ENCODE data around the gene NR3C2.

NR3C2 gene

DNA sequence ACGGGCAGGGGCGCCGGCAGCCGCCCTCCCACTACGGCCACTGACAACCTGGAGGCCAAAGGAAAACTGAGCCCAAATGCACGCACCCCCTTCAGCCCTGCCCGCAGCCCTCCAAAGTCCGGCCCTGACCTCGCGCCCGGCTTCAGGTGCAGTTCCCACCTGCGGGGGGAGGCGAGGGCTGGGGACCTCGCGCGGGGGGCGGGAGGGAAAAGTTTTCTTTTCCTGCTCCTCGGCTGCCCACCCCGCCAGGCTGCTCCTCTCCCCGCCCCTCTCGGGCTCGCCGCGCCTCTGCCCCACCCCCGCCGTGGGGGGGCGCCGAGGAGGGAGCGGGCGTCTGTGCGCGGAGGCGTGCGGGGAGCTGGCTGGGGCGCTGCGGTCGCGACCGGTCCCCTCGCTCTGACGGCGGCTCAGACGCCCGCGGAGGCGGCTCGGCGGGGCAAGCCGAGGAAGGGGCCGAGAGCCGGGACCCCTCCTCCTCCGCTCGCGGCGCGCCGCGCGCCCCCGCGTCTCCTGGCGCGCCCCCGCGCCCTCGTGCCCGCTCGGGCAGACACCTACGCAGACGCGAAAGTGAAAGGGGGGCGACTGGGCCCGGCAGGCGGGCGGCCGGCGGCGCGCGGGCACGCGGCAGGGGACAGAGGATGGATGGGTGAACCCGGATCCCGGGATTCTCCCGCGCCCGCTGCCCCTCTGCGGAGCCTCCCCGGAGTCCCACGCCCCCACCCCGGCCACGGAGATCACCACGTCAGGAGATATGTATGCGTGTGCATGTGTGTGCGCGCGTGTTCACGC, 3.1 kb upstream of the NR3C2 start:
- H3K9ac ChIP-seq (ENCODE audit: low read depth, low read length): peak overlapping the region; percentile 48
- peaks cover 19% of the 10 kb centered on the region for H3K4me1 ChIP-seq (ENCODE audit: control insufficient read depth, insufficient read depth, low read length)
- no peaks in the 10 kb centered on the region for H3K9me3 ChIP-seq (replicated peaks; ENCODE audit: low read length)
- peak overlapping the region; percentile 89 for H3K4me3 ChIP-seq (ENCODE audit: low read length)
- H3K27me3 ChIP-seq (ENCODE audit: control insufficient read depth, insufficient read depth, low read length): peaks cover 29% of the 10 kb centered on the region
- no peaks in the 10 kb centered on the region for H3K36me3 ChIP-seq (ENCODE audit: insufficient read depth, low read length)
- peak overlapping the region; percentile 96 for H3K4me2 ChIP-seq (ENCODE audit: low read length)

DNA sequence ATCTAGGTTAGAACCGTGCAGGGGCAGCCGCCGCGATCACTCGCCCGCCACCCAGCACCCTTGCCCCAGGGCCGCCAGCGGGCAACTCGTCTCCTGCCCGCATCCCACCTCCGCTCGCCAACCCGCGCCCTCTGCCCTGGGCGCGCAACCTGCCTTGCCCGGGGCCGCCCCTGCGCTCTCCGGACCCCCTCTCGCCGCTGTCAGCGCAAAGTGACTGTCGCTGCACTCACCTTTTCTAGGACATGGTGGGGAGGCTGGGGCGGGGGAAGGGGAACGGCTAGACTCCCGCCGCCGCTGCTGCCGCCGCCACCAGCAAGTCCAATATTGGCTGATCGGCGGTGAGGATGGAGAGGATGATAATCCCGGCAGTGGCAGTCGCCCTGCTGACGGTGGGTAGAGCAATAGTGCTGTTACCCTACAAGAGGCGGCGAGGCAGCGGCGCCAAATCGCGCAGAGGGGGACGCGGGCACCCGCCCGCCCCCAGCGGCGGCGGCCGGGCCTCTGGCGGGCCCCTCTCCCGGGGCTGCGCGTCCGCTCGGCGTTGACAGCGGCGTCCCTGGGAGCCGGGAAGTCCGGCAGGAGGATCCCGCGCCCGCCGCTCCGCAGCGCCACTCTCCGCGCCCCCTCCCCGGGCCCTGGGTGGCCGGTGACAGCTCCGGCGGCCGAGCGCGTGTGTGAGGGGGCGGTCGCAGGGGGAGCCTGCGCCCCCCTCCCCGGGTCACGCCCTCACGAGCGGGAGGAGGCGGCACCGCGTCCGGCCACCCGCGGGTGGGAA, 2.3 kb upstream of the NR3C2 start:
- H3K27me3 ChIP-seq (ENCODE audit: control insufficient read depth, insufficient read depth, low read length): peaks cover 35% of the 10 kb centered on the region
- no peaks in the 10 kb centered on the region for H3K9me3 ChIP-seq (replicated peaks; ENCODE audit: low read length)
- H3K4me2 ChIP-seq (ENCODE audit: low read length): peak overlapping the region; percentile 96
- peak overlapping the region; percentile 89 for H3K4me3 ChIP-seq (ENCODE audit: low read length)
- H3K4me1 ChIP-seq (ENCODE audit: control insufficient read depth, insufficient read depth, low read length): peaks cover 19% of the 10 kb centered on the region
- no peaks in the 10 kb centered on the region for H3K36me3 ChIP-seq (ENCODE audit: insufficient read depth, low read length)
- peak overlapping the region; percentile 53 for H3K9ac ChIP-seq (ENCODE audit: low read depth, low read length)

DNA sequence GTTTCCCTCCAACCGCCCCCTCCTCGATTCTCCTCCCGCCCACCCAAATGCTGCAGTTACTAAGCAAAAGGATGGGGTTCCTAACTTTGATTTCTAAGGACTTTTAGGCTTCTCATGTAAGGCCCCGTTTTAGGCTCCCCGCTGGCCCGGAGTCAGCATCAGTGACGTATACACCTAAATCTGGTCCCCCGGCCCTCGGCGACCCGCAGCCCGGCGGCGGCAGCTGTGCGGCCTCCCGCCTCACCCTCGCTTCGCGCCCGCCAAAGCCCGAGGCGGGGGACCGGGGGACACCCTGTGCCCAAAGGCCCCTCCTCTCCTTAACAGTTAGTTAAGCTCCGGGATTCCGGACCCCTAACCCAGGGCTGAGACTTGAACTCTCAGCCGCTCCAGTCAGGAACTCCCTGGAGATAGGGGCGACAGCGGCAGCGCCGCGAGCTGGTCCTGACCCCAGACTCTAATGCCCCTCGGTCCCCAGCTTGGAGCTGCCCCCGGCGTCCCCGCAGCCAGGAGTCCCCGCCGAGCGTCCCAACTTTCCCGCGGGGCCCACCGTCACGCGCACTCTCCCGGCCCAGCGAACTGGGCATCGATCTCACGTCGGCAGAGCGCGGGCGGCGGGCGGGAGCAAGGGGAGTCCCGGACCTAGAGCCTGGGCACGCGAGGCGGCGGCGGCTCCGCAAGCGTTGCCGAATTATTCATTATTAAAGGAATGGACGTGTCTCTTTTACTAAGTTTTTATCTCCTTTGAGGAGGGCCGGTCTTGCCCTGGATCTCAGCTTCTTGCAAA, 1.5 kb upstream of the NR3C2 start:
- Histone ChIP-seq H3K27me3 (ENCODE audit: control insufficient read depth, insufficient read depth, low read length) (peaks cover 36% of the 10 kb centered on the region), H3K4me1 (ENCODE audit: control insufficient read depth, insufficient read depth, low read length) (peaks cover 19% of the 10 kb centered on the region), H3K4me2 (ENCODE audit: low read length) (peak overlapping the region; percentile 96), H3K36me3 (ENCODE audit: insufficient read depth, low read length) (no peaks in the 10 kb centered on the region), H3K9ac (ENCODE audit: low read depth, low read length) (peak overlapping the region; percentile 53), H3K9me3 (replicated peaks; ENCODE audit: low read length) (no peaks in the 10 kb centered on the region), H3K4me3 (ENCODE audit: low read length) (peak overlapping the region; percentile 89)

DNA sequence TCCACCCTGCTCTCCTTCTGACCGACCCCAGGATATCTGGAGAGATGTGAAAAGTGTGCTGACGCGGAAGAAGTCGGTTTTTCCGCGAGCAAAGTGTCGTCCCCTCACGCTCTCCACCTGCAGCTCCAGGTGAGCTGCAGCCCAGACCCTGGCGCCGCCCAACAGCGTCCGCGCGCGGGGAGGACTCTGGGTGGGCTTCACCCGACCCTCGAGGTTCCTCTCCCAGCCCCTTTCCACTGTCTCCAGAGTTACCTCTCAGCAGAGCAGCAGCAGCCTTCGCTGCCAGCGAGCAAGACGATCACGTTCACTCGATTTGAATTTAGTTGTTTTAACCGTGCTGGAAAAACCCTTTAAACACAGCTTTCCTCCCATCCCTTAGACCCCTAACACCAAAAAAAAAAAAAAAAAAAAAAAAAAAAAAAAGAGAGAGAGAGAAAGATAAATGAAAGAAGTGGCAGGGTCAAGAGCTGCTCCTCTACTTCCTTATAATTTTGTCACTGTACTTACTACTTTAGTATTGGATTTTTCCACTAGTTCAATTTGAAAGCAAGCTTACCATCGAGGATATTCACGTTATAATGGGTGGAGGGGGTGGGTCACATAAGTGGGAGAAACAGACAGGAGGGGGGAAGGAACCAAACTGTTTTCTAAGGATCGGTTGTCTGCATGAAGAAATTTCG, 758 bp upstream of the NR3C2 start:
- no peaks in the 10 kb centered on the region for H3K36me3 ChIP-seq (ENCODE audit: insufficient read depth, low read length)
- peak overlapping the region; percentile 72 for H3K9ac ChIP-seq (ENCODE audit: low read depth, low read length)
- H3K9me3 ChIP-seq (replicated peaks; ENCODE audit: low read length): no peaks in the 10 kb centered on the region
- peak overlapping the region; percentile 96 for H3K4me2 ChIP-seq (ENCODE audit: low read length)
- peak overlapping the region; percentile 89 for H3K4me3 ChIP-seq (ENCODE audit: low read length)
- peaks cover 36% of the 10 kb centered on the region for H3K27me3 ChIP-seq (ENCODE audit: control insufficient read depth, insufficient read depth, low read length)
- peaks cover 19% of the 10 kb centered on the region for H3K4me1 ChIP-seq (ENCODE audit: control insufficient read depth, insufficient read depth, low read length)

DNA sequence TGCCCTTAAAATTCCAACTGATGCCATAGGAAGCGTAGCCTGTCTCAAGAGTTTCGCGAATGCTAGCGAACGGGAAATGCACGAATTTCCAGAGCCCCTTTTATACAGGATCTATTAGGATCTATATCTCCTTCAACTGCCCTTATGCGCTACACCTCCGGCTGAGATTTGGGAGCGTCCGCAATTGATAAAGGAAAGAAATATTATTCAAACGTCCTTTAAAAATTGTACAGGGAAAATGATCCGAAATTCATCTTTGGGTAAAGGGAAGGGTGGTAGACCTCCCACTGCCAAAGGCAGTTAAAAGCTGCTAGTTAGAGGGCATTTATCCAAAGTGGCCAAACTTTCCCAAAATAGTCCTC, 609 bp downstream of the NR3C2 start:
- Histone ChIP-seq H3K4me1 (ENCODE audit: control insufficient read depth, insufficient read depth, low read length) (peaks cover 15% of the 10 kb centered on the region), H3K27me3 (ENCODE audit: control insufficient read depth, insufficient read depth, low read length) (peaks cover 32% of the 10 kb centered on the region)

DNA sequence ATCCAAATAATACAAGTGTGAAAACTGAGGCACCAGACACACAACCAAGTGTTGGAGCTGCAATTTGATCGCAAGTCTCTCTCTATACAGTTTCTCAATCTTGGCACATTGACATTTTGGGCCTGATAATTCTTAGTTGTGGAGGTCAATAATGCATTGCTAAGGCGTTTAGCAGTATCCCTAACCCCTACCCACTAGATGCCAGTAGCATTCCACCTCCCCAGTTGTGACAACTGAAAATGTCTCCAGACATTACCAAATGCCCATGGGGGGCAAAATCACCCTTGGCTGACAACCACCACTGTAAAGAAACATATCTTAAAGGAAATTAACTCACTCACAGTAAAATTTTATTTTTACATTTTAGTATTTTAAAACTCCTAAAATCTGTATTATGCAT, 4.2 kb downstream of the NR3C2 start:
- no peak overlapping the region for H3K9ac ChIP-seq (ENCODE audit: low read depth, low read length)
- no peaks in the 10 kb centered on the region for H3K36me3 ChIP-seq (ENCODE audit: insufficient read depth, low read length)
- peaks cover 18% of the 10 kb centered on the region for H3K27me3 ChIP-seq (ENCODE audit: control insufficient read depth, insufficient read depth, low read length)

More for the DNA sequence above, 609 bp downstream of the NR3C2 start:
- Histone ChIP-seq H3K4me2 (ENCODE audit: low read length) (peak overlapping the region; percentile 96), H3K36me3 (ENCODE audit: insufficient read depth, low read length) (no peaks in the 10 kb centered on the region), H3K9me3 (replicated peaks; ENCODE audit: low read length) (no peaks in the 10 kb centered on the region), H3K9ac (ENCODE audit: low read depth, low read length) (peak overlapping the region; percentile 59), H3K4me3 (ENCODE audit: low read length) (peak overlapping the region; percentile 89)

DNA sequence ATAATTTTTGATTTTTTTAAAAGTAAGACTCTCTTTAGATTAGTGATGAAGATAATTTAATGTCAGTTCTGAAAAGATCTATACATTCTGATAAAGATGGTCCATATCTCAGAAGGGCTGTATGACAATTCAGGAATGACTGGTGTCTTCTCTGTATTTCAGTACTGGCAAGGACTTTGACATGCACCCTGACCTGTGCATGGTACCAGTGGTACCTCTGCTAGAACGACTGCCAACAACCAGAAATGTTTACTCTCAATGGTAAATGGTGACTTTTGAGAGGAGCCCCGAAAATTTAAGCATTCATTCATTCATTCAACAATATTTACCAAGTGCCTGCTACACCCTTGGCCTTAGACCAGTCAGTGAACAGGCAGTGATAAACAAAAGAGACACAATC, 4.8 kb downstream of the NR3C2 start:
- H3K9me3 ChIP-seq (replicated peaks; ENCODE audit: low read length): no peaks in the 10 kb centered on the region
- peaks cover 4% of the 10 kb centered on the region for H3K4me1 ChIP-seq (ENCODE audit: control insufficient read depth, insufficient read depth, low read length)
- H3K9ac ChIP-seq (ENCODE audit: low read depth, low read length): no peak overlapping the region
- no peak overlapping the region for H3K4me2 ChIP-seq (ENCODE audit: low read length)
- no peak overlapping the region for H3K4me3 ChIP-seq (ENCODE audit: low read length)
- peaks cover 18% of the 10 kb centered on the region for H3K27me3 ChIP-seq (ENCODE audit: control insufficient read depth, insufficient read depth, low read length)
- H3K36me3 ChIP-seq (ENCODE audit: insufficient read depth, low read length): no peaks in the 10 kb centered on the region

More for the DNA sequence above, 4.2 kb downstream of the NR3C2 start:
- Histone ChIP-seq H3K4me1 (ENCODE audit: control insufficient read depth, insufficient read depth, low read length) (peaks cover 4% of the 10 kb centered on the region), H3K4me3 (ENCODE audit: low read length) (no peak overlapping the region), H3K4me2 (ENCODE audit: low read length) (no peak overlapping the region), H3K9me3 (replicated peaks; ENCODE audit: low read length) (no peaks in the 10 kb centered on the region)

DNA sequence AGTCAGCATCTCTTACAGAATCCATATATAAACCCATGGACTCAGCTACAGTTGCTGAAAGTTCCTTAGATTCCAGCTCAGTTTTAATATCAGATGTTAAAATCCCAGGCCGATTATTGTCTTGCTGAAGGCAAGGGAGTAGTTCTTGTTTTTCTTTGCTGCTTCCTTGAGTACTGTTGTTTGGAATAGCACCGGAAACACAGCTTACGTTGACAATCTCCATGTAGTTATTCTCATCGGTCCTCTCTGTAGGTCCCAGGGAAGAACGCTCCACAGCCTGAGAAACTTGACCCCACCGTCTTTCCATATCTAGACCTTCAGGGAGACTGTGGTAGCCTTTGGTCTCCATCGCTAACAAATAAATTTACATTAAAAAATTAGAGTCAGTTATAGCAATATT, 5.7 kb downstream of the NR3C2 start:
- Histone ChIP-seq H3K4me3 (ENCODE audit: low read length) (no peak overlapping the region), H3K36me3 (ENCODE audit: insufficient read depth, low read length) (no peaks in the 10 kb centered on the region), H3K9me3 (replicated peaks; ENCODE audit: low read length) (no peaks in the 10 kb centered on the region), H3K9ac (ENCODE audit: low read depth, low read length) (no peak overlapping the region), H3K4me2 (ENCODE audit: low read length) (no peak overlapping the region), H3K4me1 (ENCODE audit: control insufficient read depth, insufficient read depth, low read length) (peaks cover 2% of the 10 kb centered on the region), H3K27me3 (ENCODE audit: control insufficient read depth, insufficient read depth, low read length) (peaks cover 17% of the 10 kb centered on the region)

DNA sequence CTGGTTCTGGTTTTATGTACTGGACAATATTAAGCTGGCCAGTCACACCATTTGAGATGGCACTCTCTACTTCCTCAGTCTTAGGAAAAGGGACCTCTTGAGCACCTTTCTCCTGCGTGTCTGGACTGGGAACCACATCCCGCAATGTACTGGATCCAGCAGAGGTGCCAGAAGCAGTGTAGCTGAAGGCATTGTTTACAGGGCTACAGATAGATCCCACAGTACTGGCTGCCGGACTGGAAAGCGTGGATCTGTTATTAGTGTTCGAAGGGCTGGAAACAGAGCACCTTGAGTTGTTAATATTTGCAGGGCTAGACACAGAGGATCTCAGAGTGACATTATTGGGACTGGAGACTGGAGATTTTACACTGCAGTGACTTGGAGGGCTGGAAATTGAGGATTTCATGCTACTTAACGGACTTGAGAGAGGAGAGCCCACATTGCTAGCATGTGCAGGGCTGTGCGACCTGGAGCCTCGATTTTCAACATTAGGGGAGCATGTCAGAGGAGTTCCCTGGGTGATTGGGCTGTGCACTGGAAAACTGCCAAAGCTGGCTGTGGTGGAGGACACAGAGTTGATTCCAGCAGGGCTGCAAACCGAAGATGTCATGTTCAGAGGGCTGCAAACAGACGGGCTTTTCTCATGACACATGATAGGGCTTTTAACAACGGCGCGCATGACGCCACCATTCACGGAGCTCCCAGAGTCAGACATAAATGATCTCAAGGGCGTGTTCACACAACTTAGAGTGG, 6.4 kb downstream of the NR3C2 start:
- Histone ChIP-seq H3K27me3 (ENCODE audit: control insufficient read depth, insufficient read depth, low read length) (peaks cover 11% of the 10 kb centered on the region), H3K9me3 (replicated peaks; ENCODE audit: low read length) (no peaks in the 10 kb centered on the region), H3K9ac (ENCODE audit: low read depth, low read length) (no peak overlapping the region), H3K4me2 (ENCODE audit: low read length) (no peak overlapping the region), H3K4me1 (ENCODE audit: control insufficient read depth, insufficient read depth, low read length) (no peaks in the 10 kb centered on the region), H3K36me3 (ENCODE audit: insufficient read depth, low read length) (no peaks in the 10 kb centered on the region), H3K4me3 (ENCODE audit: low read length) (no peak overlapping the region)

DNA sequence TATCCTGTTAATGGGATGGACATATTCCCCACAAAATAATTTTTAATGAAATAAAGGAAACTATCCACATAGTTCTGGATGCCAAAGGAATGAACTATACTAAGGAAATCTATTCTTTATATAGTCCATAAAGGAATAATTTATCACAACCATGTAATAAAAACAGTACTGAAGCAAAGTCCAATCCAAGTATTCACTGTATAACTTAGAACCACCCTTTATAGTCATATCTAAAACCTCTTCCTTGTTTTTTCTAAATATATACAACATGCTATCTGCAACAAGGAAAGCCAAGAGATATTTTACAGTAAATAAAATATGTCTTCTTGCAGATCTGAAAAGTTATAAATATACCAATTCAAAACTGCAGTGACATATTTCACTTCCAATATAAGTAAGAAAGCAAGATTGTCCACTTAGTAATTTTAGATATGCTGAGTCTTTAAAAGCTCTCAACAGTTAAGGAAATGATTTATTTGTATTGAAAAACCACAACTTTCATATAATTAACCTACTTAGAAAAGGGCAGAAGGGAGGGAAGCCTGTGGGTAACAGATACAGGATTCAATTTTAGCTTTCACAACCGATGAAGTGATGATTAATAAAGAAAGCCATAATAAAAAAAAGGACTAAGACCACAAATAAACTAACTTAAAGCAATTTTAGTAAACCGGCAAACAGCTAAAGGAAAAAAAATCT, 8.0 kb downstream of the NR3C2 start:
- Histone ChIP-seq H3K4me2 (ENCODE audit: low read length) (no peak overlapping the region), H3K4me1 (ENCODE audit: control insufficient read depth, insufficient read depth, low read length) (no peaks in the 10 kb centered on the region), H3K9me3 (replicated peaks; ENCODE audit: low read length) (no peaks in the 10 kb centered on the region), H3K4me3 (ENCODE audit: low read length) (no peak overlapping the region), H3K27me3 (ENCODE audit: control insufficient read depth, insufficient read depth, low read length) (no peaks in the 10 kb centered on the region), H3K9ac (ENCODE audit: low read depth, low read length) (no peak overlapping the region), H3K36me3 (ENCODE audit: insufficient read depth, low read length) (no peaks in the 10 kb centered on the region)

Measured in skeletal muscle satellite cell (primary cell).